ENCODE results near the gene MYRFL. TPM values are rescaled to one million over a fixed set of nuclear protein-coding genes. Genes with fewer than 3 reads are reported as not detected.

MYRFL gene
- total RNA-seq, 1 experiment from 2014 or later: 0.57 TPM

GRCh38 chr12:69789351-69789750 is 35.7 kb upstream of the MYRFL start:
- no peaks in the 10 kb centered on the region for H3K27me3 Mint-ChIP-seq (ENCODE audit: low read depth)
- H4K5ac ChIP-seq (ENCODE audit: insufficient read length, low read depth, low read length): no peak overlapping the region
- H3K79me2 ChIP-seq (ENCODE audit: insufficient read depth, low read length): no peaks in the 10 kb centered on the region
- H3K36me3 Mint-ChIP-seq (ENCODE audit: insufficient read depth in 1 of 3, low read depth in 3 of 3): peaks cover 20 to 61% (median 39%) of the 10 kb centered on the region in 3 experiments
- H2BK20ac ChIP-seq (ENCODE audit: low read depth, low read length, poor library complexity, severe bottlenecking): no peak overlapping the region
- H3K27ac ChIP-seq (ENCODE audit: insufficient read length, low read depth, low read length): no peak overlapping the region
- peaks cover 15% of the 10 kb centered on the region for H3K9me3 ChIP-seq (ENCODE audit: control insufficient read depth, low read depth, low read length)
- H2BK12ac ChIP-seq (ENCODE audit: insufficient read length, low read depth, low read length): no peak overlapping the region
- H3K4ac ChIP-seq (ENCODE audit: low read depth, low read length): no peak overlapping the region
- no peaks in the 10 kb centered on the region for H4K20me1 ChIP-seq (ENCODE audit: control insufficient read depth, insufficient read depth, insufficient read length)
- no peak overlapping the region for H2BK15ac ChIP-seq (ENCODE audit: low read depth, low read length)
- TF ChIP-seq, protein P1, sequence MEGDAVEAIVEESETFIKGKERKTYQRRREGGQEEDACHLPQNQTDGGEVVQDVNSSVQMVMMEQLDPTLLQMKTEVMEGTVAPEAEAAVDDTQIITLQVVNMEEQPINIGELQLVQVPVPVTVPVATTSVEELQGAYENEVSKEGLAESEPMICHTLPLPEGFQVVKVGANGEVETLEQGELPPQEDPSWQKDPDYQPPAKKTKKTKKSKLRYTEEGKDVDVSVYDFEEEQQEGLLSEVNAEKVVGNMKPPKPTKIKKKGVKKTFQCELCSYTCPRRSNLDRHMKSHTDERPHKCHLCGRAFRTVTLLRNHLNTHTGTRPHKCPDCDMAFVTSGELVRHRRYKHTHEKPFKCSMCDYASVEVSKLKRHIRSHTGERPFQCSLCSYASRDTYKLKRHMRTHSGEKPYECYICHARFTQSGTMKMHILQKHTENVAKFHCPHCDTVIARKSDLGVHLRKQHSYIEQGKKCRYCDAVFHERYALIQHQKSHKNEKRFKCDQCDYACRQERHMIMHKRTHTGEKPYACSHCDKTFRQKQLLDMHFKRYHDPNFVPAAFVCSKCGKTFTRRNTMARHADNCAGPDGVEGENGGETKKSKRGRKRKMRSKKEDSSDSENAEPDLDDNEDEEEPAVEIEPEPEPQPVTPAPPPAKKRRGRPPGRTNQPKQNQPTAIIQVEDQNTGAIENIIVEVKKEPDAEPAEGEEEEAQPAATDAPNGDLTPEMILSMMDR (conservative IDR thresholded peaks at IDR 0.05): no peak
- no peak overlapping the region for H2BK120ac ChIP-seq (ENCODE audit: low read depth, low read length, poor library complexity, severe bottlenecking)
- no peak overlapping the region for H3K14ac ChIP-seq (ENCODE audit: insufficient read depth, low read length)
- H3K27me3 ChIP-seq (ENCODE audit: insufficient read depth, low read length): no peaks in the 10 kb centered on the region
- H2AFZ ChIP-seq (ENCODE audit: low read length): no peak overlapping the region
- no peak overlapping the region for H3K9ac ChIP-seq (ENCODE audit: extremely low read depth, insufficient read length, low read length)
- H3K4me3 Mint-ChIP-seq: no peak overlapping the region
- no peaks in the 10 kb centered on the region for H3K4me1 Mint-ChIP-seq
- H3K56ac ChIP-seq (ENCODE audit: insufficient read length, low read depth, low read length): no peak overlapping the region
- no peak overlapping the region for H3K23ac ChIP-seq (ENCODE audit: insufficient read length, low read depth, low read length)
- H3T11ph ChIP-seq (ENCODE audit: low read length): no peak overlapping the region
- H3K23me2 ChIP-seq (ENCODE audit: insufficient read length, low read depth, low read length, poor library complexity, severe bottlenecking): no peaks in the 10 kb centered on the region
- no peak overlapping the region for H2AK5ac ChIP-seq (ENCODE audit: insufficient read length, low read length)
- no peaks in the 10 kb centered on the region for H3K4me1 ChIP-seq (ENCODE audit: insufficient read depth, low read length)
- H4K8ac ChIP-seq (replicated peaks; ENCODE audit: insufficient read length, low read depth, low read length): no peak overlapping the region
- H3K4me2 ChIP-seq (ENCODE audit: insufficient read depth, insufficient read length, low read length): no peak overlapping the region
- H3K9me3 Mint-ChIP-seq: peaks cover 30 to 33% of the 10 kb centered on the region in 2 experiments
- H2BK5ac ChIP-seq (ENCODE audit: insufficient read length, low read length): no peak overlapping the region
- H3K27ac Mint-ChIP-seq: no peak overlapping the region
- peaks cover 5% of the 10 kb centered on the region for H3K79me1 ChIP-seq (ENCODE audit: insufficient read depth, low read depth, low read length, poor library complexity, severe bottlenecking)
- H4K91ac ChIP-seq (ENCODE audit: insufficient read length, low read depth, low read length): no peak overlapping the region
- H3K18ac ChIP-seq (ENCODE audit: insufficient read length, low read depth, low read length): no peak overlapping the region
- DNase-seq: no peak
